Upper lobe of right lung (tissue), 1 donor: ENCODE results near the gene SDC4. TPM values are rescaled to one million over a fixed set of nuclear protein-coding genes. Genes with fewer than 3 reads are reported as not detected.
"Not testable (repeated sequence)": the region's sequence is repeated elsewhere in the genome, so short reads cannot be mapped to it uniquely, and the experiment has no call there.

Experiments
- ATAC-seq: fragments of 200-7000 bp; cut with Tn5 transposase; one replicate; pipeline ENCODE4 v1.9.1; 2020; ENCODE audit warnings: mild to moderate bottlenecking, moderate library complexity
- DNase-seq: peaks from one replicate; pipeline ENCODE4 v3.0.0-alpha.2; 2020
- H3K27ac ChIP-seq: fragments of 200-600 bp; one replicate; pipeline ENCODE4 v1.8.0; 2022
- H3K27me3 ChIP-seq: fragments of 200-600 bp; one replicate; pipeline ENCODE4 v1.8.0; 2022; ENCODE audit warnings: mild to moderate bottlenecking
- H3K36me3 ChIP-seq: fragments of 200-600 bp; one replicate; pipeline ENCODE4 v1.8.0; 2022
- H3K4me1 ChIP-seq: fragments of 200-600 bp; one replicate; pipeline ENCODE4 v1.8.0; 2022
- H3K4me3 ChIP-seq: fragments of 200-600 bp; one replicate; pipeline ENCODE4 v1.8.0; 2022; ENCODE audit warnings: mild to moderate bottlenecking
- H3K9me3 ChIP-seq: fragments of 200-600 bp; one replicate; pipeline ENCODE4 v1.8.0; 2022
- intact Hi-C: fragments of 100-400 bp; cut with DNase I; formaldehyde crosslinking; loops from one replicate; pipeline ENCODE4 v1.11.0; 2022
- total RNA-seq: library from RNA; stranded (reverse); fragmentation: NEBNext Ultra II Directional; extraction: Animal tissue kit (Norgen Biotek cat#: 25700); gene quantifications from one replicate; pipeline ENCODE4 v1.2.1, GENCODE V29; 2021
- TF ChIP-seq, protein P1 (sequence below): fragments of 200-600 bp; IDR thresholded peaks from one replicate; pipeline ENCODE4 v1.8.0; 2022; ENCODE audit warnings: antibody characterized with exemption
- donor health status: DM: no; HTN: yes; CAD: no; lungs with severe emphysema.

The SDC4 gene
- total RNA-seq, 1 donor from 2014 or later, result 345 TPM

DNA sequence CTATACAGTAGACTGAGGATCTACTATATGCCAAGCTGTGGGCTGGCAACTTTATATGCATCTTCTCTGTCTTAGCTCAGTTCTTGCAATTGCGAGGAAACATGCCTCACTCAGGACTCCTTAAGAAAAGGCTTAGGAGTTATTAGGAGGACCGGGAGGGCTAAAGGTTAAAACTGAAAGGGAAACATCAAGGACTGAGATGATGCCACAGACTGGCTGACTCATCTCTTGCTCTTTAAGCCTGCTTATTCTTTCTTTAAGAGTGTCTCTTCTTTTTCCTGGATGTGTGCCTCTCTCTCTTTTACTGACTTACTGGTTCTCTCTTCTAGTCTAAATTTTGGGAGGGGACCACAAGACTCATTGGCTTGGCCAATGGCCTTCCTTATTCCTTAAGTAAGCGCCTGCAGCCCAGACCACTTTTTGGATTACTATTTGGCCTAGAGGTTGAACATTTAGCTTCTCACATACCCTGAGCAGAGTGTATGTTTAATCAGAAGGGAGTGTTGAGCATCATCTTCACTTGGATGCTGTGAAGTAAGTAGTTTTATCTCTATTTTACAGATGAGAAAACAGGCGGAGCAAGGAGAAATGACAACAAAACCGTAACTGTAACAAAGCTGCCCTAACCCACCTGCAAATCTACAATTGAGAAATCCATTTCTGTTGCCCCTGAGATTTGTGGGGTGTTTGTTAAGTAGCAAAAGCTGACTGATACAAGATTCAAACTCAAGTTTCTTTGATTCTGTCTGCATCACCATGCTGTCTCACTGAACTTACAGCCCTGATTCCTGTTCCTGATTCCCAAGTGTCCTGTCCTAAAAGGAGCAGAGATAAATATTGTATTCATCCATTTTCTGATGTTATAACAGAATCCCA, 7.2 kb upstream of the SDC4 start:
- TF ChIP-seq, protein P1, sequence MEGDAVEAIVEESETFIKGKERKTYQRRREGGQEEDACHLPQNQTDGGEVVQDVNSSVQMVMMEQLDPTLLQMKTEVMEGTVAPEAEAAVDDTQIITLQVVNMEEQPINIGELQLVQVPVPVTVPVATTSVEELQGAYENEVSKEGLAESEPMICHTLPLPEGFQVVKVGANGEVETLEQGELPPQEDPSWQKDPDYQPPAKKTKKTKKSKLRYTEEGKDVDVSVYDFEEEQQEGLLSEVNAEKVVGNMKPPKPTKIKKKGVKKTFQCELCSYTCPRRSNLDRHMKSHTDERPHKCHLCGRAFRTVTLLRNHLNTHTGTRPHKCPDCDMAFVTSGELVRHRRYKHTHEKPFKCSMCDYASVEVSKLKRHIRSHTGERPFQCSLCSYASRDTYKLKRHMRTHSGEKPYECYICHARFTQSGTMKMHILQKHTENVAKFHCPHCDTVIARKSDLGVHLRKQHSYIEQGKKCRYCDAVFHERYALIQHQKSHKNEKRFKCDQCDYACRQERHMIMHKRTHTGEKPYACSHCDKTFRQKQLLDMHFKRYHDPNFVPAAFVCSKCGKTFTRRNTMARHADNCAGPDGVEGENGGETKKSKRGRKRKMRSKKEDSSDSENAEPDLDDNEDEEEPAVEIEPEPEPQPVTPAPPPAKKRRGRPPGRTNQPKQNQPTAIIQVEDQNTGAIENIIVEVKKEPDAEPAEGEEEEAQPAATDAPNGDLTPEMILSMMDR, result no peak
- DNase-seq (no peak), ATAC-seq (no peak)
- no peak overlapping the region for H3K4me3 ChIP-seq
- intact Hi-C loops, result no loop called here
- no peaks in the 10 kb centered on the region for H3K36me3 ChIP-seq
- H3K4me1 ChIP-seq, result peaks cover 36% of the 10 kb centered on the region
- H3K9me3 ChIP-seq, result no peaks in the 10 kb centered on the region
- no peaks in the 10 kb centered on the region for H3K27me3 ChIP-seq
- H3K27ac ChIP-seq, result no peak overlapping the region

DNA sequence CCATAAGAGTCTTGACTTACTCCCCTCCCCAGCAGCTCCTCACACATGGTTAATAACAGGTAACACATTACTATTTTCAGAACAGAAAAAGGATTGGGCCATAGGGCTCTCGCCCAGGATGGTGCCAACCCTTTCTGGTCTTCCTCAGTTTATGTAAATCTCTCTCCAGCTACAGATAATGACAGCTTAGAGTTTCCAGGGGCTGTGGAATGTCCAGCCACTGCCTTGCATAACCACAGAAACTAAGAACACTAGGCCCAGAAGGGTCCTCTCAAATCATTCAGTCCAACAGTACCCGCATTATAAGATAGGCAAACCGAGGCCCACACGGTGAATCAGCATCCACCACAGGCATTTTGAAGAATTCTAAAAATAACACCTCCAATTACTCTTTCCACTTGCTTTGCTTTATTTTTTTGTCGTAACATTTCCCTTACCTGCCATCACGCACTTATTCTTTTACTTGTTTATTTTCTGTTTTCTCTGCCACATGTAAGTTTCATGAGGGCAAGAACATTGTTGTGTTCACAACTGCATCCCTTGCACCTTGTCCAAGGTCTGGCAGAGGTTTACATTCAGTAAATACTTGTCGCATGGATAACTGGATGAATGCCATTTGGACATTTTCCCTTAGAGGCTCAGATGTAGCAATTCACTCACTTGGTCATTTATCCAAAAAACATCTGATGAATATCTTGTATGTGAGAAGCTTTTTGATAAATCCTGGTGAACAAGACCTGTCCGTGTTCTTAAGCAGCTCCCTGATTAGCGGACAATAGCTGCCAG, 6.4 kb upstream of the SDC4 start:
- TF ChIP-seq, protein P1, result no peak
- no peak overlapping the region for H3K4me3 ChIP-seq
- H3K27me3 ChIP-seq, result no peaks in the 10 kb centered on the region
- peaks cover 28% of the 10 kb centered on the region for H3K4me1 ChIP-seq
- no peak for DNase-seq
- no peak overlapping the region for H3K27ac ChIP-seq
- intact Hi-C loops, result no loop called here
- no peak for ATAC-seq
- no peaks in the 10 kb centered on the region for H3K36me3 ChIP-seq
- no peaks in the 10 kb centered on the region for H3K9me3 ChIP-seq

DNA sequence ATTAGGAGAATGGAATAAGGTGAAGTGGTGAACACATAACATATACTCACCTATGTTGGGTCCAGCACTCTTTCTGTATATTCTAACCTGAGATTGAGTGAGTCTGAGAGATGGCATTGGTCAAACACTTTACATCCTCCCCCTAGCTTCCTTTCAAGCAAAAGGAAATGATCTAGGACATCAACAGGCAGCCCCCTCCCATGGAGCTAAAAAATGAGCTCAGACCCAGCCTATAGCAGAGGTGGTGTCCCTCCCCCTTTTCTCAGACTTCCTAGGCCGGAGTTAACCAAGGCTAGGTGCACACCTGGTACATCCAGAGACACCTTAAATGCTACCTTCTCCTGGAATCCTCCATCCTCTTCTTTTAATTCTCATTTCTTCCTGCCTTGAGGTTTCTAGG, 5.5 kb upstream of the SDC4 start:
- Histone ChIP-seq H3K4me3 (no peak overlapping the region), H3K27me3 (no peaks in the 10 kb centered on the region), H3K4me1 (peaks cover 19% of the 10 kb centered on the region), H3K27ac (no peak overlapping the region), H3K36me3 (no peaks in the 10 kb centered on the region), H3K9me3 (no peaks in the 10 kb centered on the region)
- TF ChIP-seq, protein P1, result no peak
- ATAC-seq (no peak), DNase-seq (no peak)
- intact Hi-C loops, result no loop called here

DNA sequence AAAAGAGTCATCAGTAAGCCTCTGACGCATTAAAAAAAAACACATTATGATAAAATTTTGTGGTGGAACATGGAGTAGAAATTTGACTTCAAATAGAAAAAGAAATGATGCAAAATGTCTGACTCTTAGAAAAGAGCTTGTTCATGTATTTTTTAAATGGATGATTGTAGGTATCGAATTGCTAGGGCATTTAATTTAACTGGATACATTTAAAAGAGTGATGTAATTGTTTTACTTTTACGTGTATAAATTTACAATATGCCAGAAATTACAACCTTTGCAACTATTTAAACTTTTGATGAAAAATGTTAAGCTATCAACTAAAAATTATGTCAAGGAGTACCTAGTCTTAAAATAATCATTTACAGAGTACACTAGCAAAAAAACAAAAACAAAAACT, 4.5 kb upstream of the SDC4 start:
- no peak overlapping the region for H3K27ac ChIP-seq
- TF ChIP-seq, protein P1, result no peak
- DNase-seq (no peak), ATAC-seq (no peak)
- intact Hi-C loops, result no loop called here
- no peaks in the 10 kb centered on the region for H3K9me3 ChIP-seq
- H3K27me3 ChIP-seq, result no peaks in the 10 kb centered on the region
- H3K4me3 ChIP-seq, result no peak overlapping the region
- no peaks in the 10 kb centered on the region for H3K36me3 ChIP-seq
- H3K4me1 ChIP-seq, result peaks cover 11% of the 10 kb centered on the region

DNA sequence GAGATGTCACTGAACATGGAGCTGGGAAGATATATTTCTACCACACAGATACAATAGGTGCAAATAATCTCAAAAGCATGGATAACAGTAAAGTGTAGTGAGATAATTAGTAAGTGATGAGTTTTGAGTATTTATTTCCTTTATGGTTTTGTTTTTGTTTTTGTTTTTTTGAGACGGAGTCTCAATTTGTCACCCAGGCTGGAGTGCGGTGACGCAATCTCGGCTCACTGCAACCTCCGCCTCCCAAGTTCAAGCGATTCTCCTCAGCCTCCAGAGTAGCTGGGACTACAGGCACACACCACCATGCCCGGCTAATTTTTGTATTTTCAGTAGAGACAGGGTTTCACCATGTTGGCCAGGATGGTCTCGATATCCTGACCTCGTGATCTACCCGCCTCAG, 2.6 kb upstream of the SDC4 start:
- ATAC-seq, intact Hi-C loops, H3K27ac ChIP-seq: not testable (repeated sequence)

DNA sequence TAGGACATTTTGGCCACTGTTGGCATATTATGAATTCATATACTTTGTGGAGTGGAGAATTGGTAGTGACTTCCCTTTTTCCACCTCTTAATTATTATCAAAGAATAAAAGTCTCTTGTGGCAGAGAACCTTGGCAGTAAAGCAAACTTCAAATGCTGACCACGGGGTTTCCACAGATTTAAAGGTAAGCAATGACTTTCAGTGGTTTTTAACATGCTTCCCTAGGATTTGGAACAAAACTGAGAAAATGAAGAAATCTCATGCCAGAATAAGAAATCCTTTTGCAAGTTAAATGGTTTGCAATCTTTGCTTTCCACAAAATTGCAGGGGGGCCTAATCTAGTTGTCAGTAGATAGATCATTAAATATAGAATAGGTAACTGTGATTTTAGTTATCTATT, 2.0 kb upstream of the SDC4 start:
- H3K27me3 ChIP-seq, result no peaks in the 10 kb centered on the region
- H3K9me3 ChIP-seq, result no peaks in the 10 kb centered on the region
- no peak for DNase-seq
- no peak overlapping the region for H3K27ac ChIP-seq
- TF ChIP-seq, protein P1, result no peak
- intact Hi-C loops, result no loop called here
- H3K36me3 ChIP-seq, result no peaks in the 10 kb centered on the region
- no peak overlapping the region for H3K4me3 ChIP-seq
- H3K4me1 ChIP-seq, result peaks cover 22% of the 10 kb centered on the region
- no peak for ATAC-seq

More for the DNA sequence above, 2.6 kb upstream of the SDC4 start:
- not testable (repeated sequence) for H3K4me3 ChIP-seq, H3K27me3 ChIP-seq, H3K36me3 ChIP-seq, DNase-seq, H3K9me3 ChIP-seq
- H3K4me1 ChIP-seq, result peaks cover 20% of the 10 kb centered on the region
